Measurements from ENCODE around the gene SNX25. TPM values are rescaled to one million over a fixed set of nuclear protein-coding genes. Genes with fewer than 3 reads are reported as not detected.
"Not testable (repeated sequence)": the region's sequence is repeated elsewhere in the genome, so short reads cannot be mapped to it uniquely, and the experiment has no call there.

SNX25 gene
- total and polyA plus RNA-seq, 2 donors (not counting 1 experiment from before 2014, with no cell fraction given), result 11.1 to 32.9 TPM

GRCh38 chr4:185202984-185203485 lies 6.4 kb upstream of the SNX25 start:
- Histone ChIP-seq H2AFZ (ENCODE audit: low read length) (no peak overlapping the region), H3K9ac (ENCODE audit: insufficient read depth, low read length) (peak overlapping the region; percentile 78), H3K27me3 (ENCODE audit: control insufficient read depth, insufficient read depth, low read length) (no peaks in the 10 kb centered on the region), H3K9me3 (ENCODE audit: control insufficient read depth, insufficient read depth, low read depth, low read length) (no peaks in the 10 kb centered on the region), H3K4me2 (ENCODE audit: extremely low read depth, insufficient read depth, low read length) (peak overlapping the region; percentile 53), H3K4me1 (ENCODE audit: control insufficient read depth, extremely low read depth, insufficient read depth, low read length) (peaks cover 3% of the 10 kb centered on the region), H3K36me3 (ENCODE audit: control insufficient read depth, insufficient read depth, low read length) (no peaks in the 10 kb centered on the region), H3K4me3 (replicated peaks in 1 of 4; ENCODE audit: control extremely low read depth in 1 of 4, insufficient read depth in 1 of 4, low read depth in 3 of 4, low read length in 4 of 4) (peak overlapping the region; percentile 18 to 77 (median 67)), H3K27ac (ENCODE audit: insufficient read depth, low read length) (peak overlapping the region; percentile 65), H4K20me1 (ENCODE audit: control insufficient read depth, extremely low read depth, insufficient read depth, low read length) (no peaks in the 10 kb centered on the region), H3K79me2 (ENCODE audit: control insufficient read depth, insufficient read depth, low read length) (peaks cover 6% of the 10 kb centered on the region)
- peak in 1 of 2 donors; percentile 35 for DNase-seq (ENCODE audit: low read depth in 2 of 2)
- TF ChIP-seq EZH2 (IDR thresholded peaks at IDR 0.05; ENCODE audit: low read length, missing control alignments) (no peak), CTCF (conservative IDR thresholded peaks at IDR 0.05 in 1 of 2, IDR thresholded peaks at IDR 0.05 in 1 of 2; ENCODE audit: low read depth in 1 of 2, low read length in 2 of 2) (no peak)

GRCh38 chr4:185203486-185204237 lies 5.7 kb upstream of the SNX25 start, which contains the start of gene CFAP97:
Gene CFAP97 (minus strand): TSS chr4:185204000. CDS start chr4:185191196, 12,804 bp downstream.
- Histone ChIP-seq H2AFZ (ENCODE audit: low read length) (peak within 1 kb of the TSS; percentile 91), H3K79me2 (ENCODE audit: control insufficient read depth, insufficient read depth, low read length) (peaks cover 6% of the 10 kb centered on the region), H3K27ac (ENCODE audit: insufficient read depth, low read length) (peak within 1 kb of the TSS; percentile 65), H4K20me1 (ENCODE audit: control insufficient read depth, extremely low read depth, insufficient read depth, low read length) (no peaks in the 10 kb centered on the region), H3K4me1 (ENCODE audit: control insufficient read depth, extremely low read depth, insufficient read depth, low read length) (peaks cover 3% of the 10 kb centered on the region), H3K9ac (ENCODE audit: insufficient read depth, low read length) (peak within 1 kb of the TSS; percentile 78), H3K27me3 (ENCODE audit: control insufficient read depth, insufficient read depth, low read length) (no peaks in the 10 kb centered on the region), H3K36me3 (ENCODE audit: control insufficient read depth, insufficient read depth, low read length) (no peaks in the 10 kb centered on the region), H3K9me3 (ENCODE audit: control insufficient read depth, insufficient read depth, low read depth, low read length) (no peaks in the 10 kb centered on the region), H3K4me3 (replicated peaks in 1 of 4; ENCODE audit: control extremely low read depth in 1 of 4, insufficient read depth in 1 of 4, low read depth in 3 of 4, low read length in 4 of 4) (peak within 1 kb of the TSS; percentile 60 to 77 (median 67)), H3K4me2 (ENCODE audit: extremely low read depth, insufficient read depth, low read length) (peak within 1 kb of the TSS; percentile 98)
- DNase-seq (ENCODE audit: low read depth in 2 of 2), result peak; percentile 90 to 92
- no peak for TF ChIP-seq CTCF (conservative IDR thresholded peaks at IDR 0.05 in 1 of 2, IDR thresholded peaks at IDR 0.05 in 1 of 2; ENCODE audit: low read depth in 1 of 2, low read length in 2 of 2)
- TF ChIP-seq EZH2 (IDR thresholded peaks at IDR 0.05; ENCODE audit: low read length, missing control alignments), result no peak

- peak overlapping the region; percentile 78 for H3K9ac ChIP-seq (ENCODE audit: insufficient read depth, low read length)
- peak overlapping the region; percentile 98 for H3K4me2 ChIP-seq (ENCODE audit: extremely low read depth, insufficient read depth, low read length)
- no peaks in the 10 kb centered on the region for H3K36me3 ChIP-seq (ENCODE audit: control insufficient read depth, insufficient read depth, low read length)
- H3K27ac ChIP-seq (ENCODE audit: insufficient read depth, low read length), result peak overlapping the region; percentile 65
- peaks cover 3% of the 10 kb centered on the region for H3K4me1 ChIP-seq (ENCODE audit: control insufficient read depth, extremely low read depth, insufficient read depth, low read length)
- no peaks in the 10 kb centered on the region for H4K20me1 ChIP-seq (ENCODE audit: control insufficient read depth, extremely low read depth, insufficient read depth, low read length)
- no peak for TF ChIP-seq CTCF (conservative IDR thresholded peaks at IDR 0.05 in 1 of 2, IDR thresholded peaks at IDR 0.05 in 1 of 2; ENCODE audit: low read depth in 1 of 2, low read length in 2 of 2)
- TF ChIP-seq EZH2 (IDR thresholded peaks at IDR 0.05; ENCODE audit: low read length, missing control alignments), result no peak
- no peaks in the 10 kb centered on the region for H3K9me3 ChIP-seq (ENCODE audit: control insufficient read depth, insufficient read depth, low read depth, low read length)
- H2AFZ ChIP-seq (ENCODE audit: low read length), result peak overlapping the region; percentile 91
- peaks cover 6% of the 10 kb centered on the region for H3K79me2 ChIP-seq (ENCODE audit: control insufficient read depth, insufficient read depth, low read length)
- no peaks in the 10 kb centered on the region for H3K27me3 ChIP-seq (ENCODE audit: control insufficient read depth, insufficient read depth, low read length)
- H3K4me3 ChIP-seq (replicated peaks in 1 of 4; ENCODE audit: control extremely low read depth in 1 of 4, insufficient read depth in 1 of 4, low read depth in 3 of 4, low read length in 4 of 4), result peak overlapping the region; percentile 60 to 69 (median 67)
- DNase-seq (ENCODE audit: low read depth in 2 of 2), result peak in 1 of 2 donors; percentile 26
Measured at GRCh38 chr4:185204238-185204910, 5.0 kb upstream of the SNX25 start.

- peak overlapping the region in 2 of 4 experiments; percentile 67 to 69 for H3K4me3 ChIP-seq (replicated peaks in 1 of 4; ENCODE audit: control extremely low read depth in 1 of 4, insufficient read depth in 1 of 4, low read depth in 3 of 4, low read length in 4 of 4)
- H3K36me3 ChIP-seq (ENCODE audit: control insufficient read depth, insufficient read depth, low read length); H3K27ac ChIP-seq (ENCODE audit: insufficient read depth, low read length); H3K9me3 ChIP-seq (ENCODE audit: control insufficient read depth, insufficient read depth, low read depth, low read length); H4K20me1 ChIP-seq (ENCODE audit: control insufficient read depth, extremely low read depth, insufficient read depth, low read length); H3K79me2 ChIP-seq (ENCODE audit: control insufficient read depth, insufficient read depth, low read length); H3K27me3 ChIP-seq (ENCODE audit: control insufficient read depth, insufficient read depth, low read length); H3K4me1 ChIP-seq (ENCODE audit: control insufficient read depth, extremely low read depth, insufficient read depth, low read length); DNase-seq (ENCODE audit: low read depth in 2 of 2); H3K9ac ChIP-seq (ENCODE audit: insufficient read depth, low read length); H2AFZ ChIP-seq (ENCODE audit: low read length): not testable (repeated sequence)
- H3K4me2 ChIP-seq (ENCODE audit: extremely low read depth, insufficient read depth, low read length), result peak overlapping the region; percentile 98
Measured at GRCh38 chr4:185205073-185205472, 4.3 kb upstream of the SNX25 start.
